HG03159 (cell line): ENCODE measurements around the gene SRSF2.
"Not testable (repeated sequence)": the region's sequence is repeated elsewhere in the genome, so short reads cannot be mapped to it uniquely, and the experiment has no call there.

ENCODE experiments used
- ATAC-seq: cut with Tn5 transposase; IDR thresholded peaks from one replicate; pipeline ENCODE4 v1.9.1; 2021; ENCODE audit warnings: mild to moderate bottlenecking, moderate library complexity; ENCODE audit not compliant: unreplicated experiment

Gene SRSF2

GRCh38 chr17:76737082-76737675 is at the start of gene SRSF2:
TSS of gene SRSF2 (minus strand) at chr17:76737331. CDS start at chr17:76737160, 171 bp downstream.
- peak; percentile 61 for ATAC-seq

GRCh38 chr17:76784926-76785325 is 47.8 kb upstream of the SRSF2 start:
- ATAC-seq: no peak

GRCh38 chr17:76783146-76783545 is 46.0 kb upstream of the SRSF2 start:
- no peak for ATAC-seq

- ATAC-seq: no peak
Observed at GRCh38 chr17:76781056-76781982, 44.2 kb upstream of the SRSF2 start.

GRCh38 chr17:76775021-76775600 is 38.0 kb upstream of the SRSF2 start:
- ATAC-seq: no peak

- ATAC-seq: no peak
Observed at GRCh38 chr17:76772842-76773525, 35.9 kb upstream of the SRSF2 start.

- ATAC-seq: no peak
Observed at GRCh38 chr17:76758570-76758969, 21.4 kb upstream of the SRSF2 start.

GRCh38 chr17:76757256-76757655 is 20.1 kb upstream of the SRSF2 start:
- no peak for ATAC-seq

GRCh38 chr17:76755285-76755684 is 18.2 kb upstream of the SRSF2 start:
- ATAC-seq: no peak

- no peak for ATAC-seq
Observed at GRCh38 chr17:76753061-76753961, 16.2 kb upstream of the SRSF2 start.

GRCh38 chr17:76752006-76752405 is 14.9 kb upstream of the SRSF2 start:
- ATAC-seq: no peak

GRCh38 chr17:76751416-76751993 is 14.4 kb upstream of the SRSF2 start:
- no peak for ATAC-seq

- no peak for ATAC-seq
Observed at GRCh38 chr17:76748657-76749056, 11.5 kb upstream of the SRSF2 start.

GRCh38 chr17:76747716-76748363 is 10.7 kb upstream of the SRSF2 start:
- ATAC-seq: no peak

GRCh38 chr17:76745785-76746184 is 8.7 kb upstream of the SRSF2 start:
- not testable (repeated sequence) for ATAC-seq

GRCh38 chr17:76744747-76745146 is 7.6 kb upstream of the SRSF2 start:
- no peak for ATAC-seq

GRCh38 chr17:76742958-76743357 is 5.8 kb upstream of the SRSF2 start:
- no peak for ATAC-seq

GRCh38 chr17:76740329-76741118 is 3.4 kb upstream of the SRSF2 start:
- no peak for ATAC-seq
